GM23338 (cell line): ENCODE results near the gene SYNDIG1. TPM values are rescaled to one million over a fixed set of nuclear protein-coding genes. Genes with fewer than 3 reads are reported as not detected.

Experiments used
- ATAC-seq: fragments of 200-7000 bp; cut with Tn5 transposase; 3 replicates; pipeline ENCODE4 v1.9.1; 2020
- DNase-seq: peaks from one replicate; pipeline ENCODE4 v3.0.0-alpha.2; 2015; ENCODE audit warnings: low spot score
- H2AFZ ChIP-seq: fragments of 200-600 bp; sonication (generic); 2 replicates; pipeline ENCODE4 v1.8.0; 2016; ENCODE audit warnings: antibody characterized with exemption, mild to moderate bottlenecking, moderate library complexity
- H3F3A ChIP-seq: fragments of 200-600 bp; sonication (generic); replicated peaks from 2 replicates; pipeline ENCODE4 v1.8.0; 2017; ENCODE audit warnings: antibody characterized with exemption, mixed run types, low read depth
- H3K27ac ChIP-seq: fragments of 200-600 bp; sonication (generic); 2 replicates; pipeline ENCODE4 v1.6.1; 2016; ENCODE audit warnings: low read depth
- H3K27me3 ChIP-seq: fragments of 200-600 bp; sonication (generic); 2 replicates; pipeline ENCODE4 v1.8.0; 2016; ENCODE audit warnings: mild to moderate bottlenecking, mixed run types, moderate library complexity; ENCODE audit not compliant: insufficient read depth
- H3K36me3 ChIP-seq: fragments of 200-600 bp; sonication (generic); 2 replicates; pipeline ENCODE4 v1.8.0; 2016; ENCODE audit warnings: mild to moderate bottlenecking; ENCODE audit not compliant: insufficient read depth
- H3K4me1 ChIP-seq: fragments of 200-600 bp; sonication (generic); 2 replicates; pipeline ENCODE4 v1.8.0; 2016; ENCODE audit warnings: mild to moderate bottlenecking, moderate library complexity; ENCODE audit not compliant: insufficient read depth
- H3K4me2 ChIP-seq: fragments of 200-600 bp; sonication (generic); 2 replicates; pipeline ENCODE4 v1.7.1; 2017; ENCODE audit warnings: mixed run types
- H3K4me3 ChIP-seq: fragments of 200-600 bp; sonication (generic); 2 replicates; pipeline ENCODE4 v1.6.1; 2016; ENCODE audit warnings: mixed run types
- H3K79me2 ChIP-seq: fragments of 200-600 bp; sonication (generic); replicated peaks from 2 replicates; pipeline ENCODE4 v1.8.0; 2017; ENCODE audit warnings: mild to moderate bottlenecking; ENCODE audit not compliant: insufficient read depth
- H3K9me2 ChIP-seq: fragments of 200-600 bp; sonication (generic); 2 replicates; pipeline ENCODE4 v1.8.0; 2017; ENCODE audit not compliant: insufficient read depth
- H4K20me1 ChIP-seq: fragments of 200-600 bp; sonication (generic); replicated peaks from 2 replicates; pipeline ENCODE4 v1.8.0; 2017; ENCODE audit warnings: mild to moderate bottlenecking; ENCODE audit not compliant: insufficient read depth
- H3K27ac Mint-ChIP-seq: 2 replicates; pipeline ENCODE4 v1.8.0; 2020; ENCODE audit warnings: inconsistent platforms, mild to moderate bottlenecking, moderate library complexity, mixed read lengths
- H3K27me3 Mint-ChIP-seq: 3 replicates; pipeline ENCODE4 v1.8.0; 2022; ENCODE audit warnings: low read depth, mild to moderate bottlenecking, moderate library complexity, mixed read lengths, inconsistent platforms; ENCODE audit not compliant: insufficient read depth, poor library complexity
- H3K36me3 Mint-ChIP-seq: 3 replicates; pipeline ENCODE4 v1.8.0; 2021; ENCODE audit warnings: low read depth, mild to moderate bottlenecking, inconsistent platforms, moderate library complexity, mixed read lengths
- H3K4me1 Mint-ChIP-seq: 3 replicates; pipeline ENCODE4 v1.8.0; 2020; ENCODE audit warnings: mild to moderate bottlenecking, inconsistent platforms, mixed read lengths
- H3K4me3 Mint-ChIP-seq: 3 replicates; pipeline ENCODE4 v1.8.0; 2021; ENCODE audit warnings: moderate library complexity, mild to moderate bottlenecking, inconsistent platforms, mixed read lengths
- H3K9me3 Mint-ChIP-seq: 3 replicates; pipeline ENCODE4 v1.8.0; 2020; ENCODE audit warnings: moderate library complexity, mild to moderate bottlenecking, inconsistent platforms, mixed read lengths
- EZH2 ChIP-seq: fragments of 200-600 bp; sonication (generic); IDR thresholded peaks from one replicate; pipeline ENCODE4 v1.8.0; 2017; ENCODE audit warnings: antibody characterized with exemption, mild to moderate bottlenecking, low read depth; ENCODE audit not compliant: unreplicated experiment
- EZH2phosphoT487 ChIP-seq: fragments of 200-600 bp; sonication (generic); IDR thresholded peaks from one replicate; pipeline ENCODE4 v1.8.1; 2018; ENCODE audit warnings: antibody characterized with exemption; ENCODE audit not compliant: unreplicated experiment
- JUNB ChIP-seq: IDR thresholded peaks from one replicate; pipeline ENCODE4 v1.6.1; 2016; ENCODE audit warnings: antibody characterized with exemption; ENCODE audit not compliant: unreplicated experiment
- NANOG ChIP-seq: IDR thresholded peaks from 2 replicates; pipeline ENCODE4 v1.6.1; 2016; ENCODE audit warnings: antibody characterized with exemption, borderline replicate concordance
- POLR2AphosphoS5 ChIP-seq: IDR thresholded peaks from 2 replicates; pipeline ENCODE4 v1.6.1; 2016; ENCODE audit warnings: antibody characterized with exemption, low read depth
- STAT1 ChIP-seq: IDR thresholded peaks from one replicate; pipeline ENCODE4 v1.6.1; 2016; ENCODE audit warnings: antibody characterized with exemption; ENCODE audit not compliant: unreplicated experiment
- ZNF114 ChIP-seq: fragments of 250-450 bp; sonication (Bioruptor Pico); IDR thresholded peaks from 2 replicates; pipeline ENCODE4 v1.5.0; 2020; ENCODE audit warnings: mild to moderate bottlenecking, moderate library complexity
- ZNF331 ChIP-seq: fragments of 250-450 bp; sonication (Bioruptor Pico); IDR thresholded peaks from 2 replicates; pipeline ENCODE4 v1.5.0; 2020; ENCODE audit warnings: low read depth, mild to moderate bottlenecking, moderate library complexity
- polyA plus RNA-seq: library from polyadenylated mRNA; unstranded; fragments of >200 nt; fragmentation: Nextera tagmentation; extraction: Ambion mirVana; gene quantifications from 2 replicates; pipeline ENCODE4 v1.2.1, GENCODE V29; 2016
- total RNA-seq: library from RNA; depleted of rRNA; stranded (reverse); fragments of >200 nt; shearing (Covaris generic); gene quantifications from 2 replicates; pipeline ENCODE4 v1.2.3, GENCODE V29; 2014
- TF ChIP-seq, protein P1 (sequence below): fragments of 250-450 bp; sonication (Bioruptor Pico); IDR thresholded peaks from 2 replicates; pipeline ENCODE4 v1.5.0; 2020; ENCODE audit warnings: mild to moderate bottlenecking, moderate library complexity
- TF ChIP-seq, protein P2 (sequence below), 2 experiments: fragments of 200-600 bp in 1 of 2; sonication (generic) in 1 of 2; conservative IDR thresholded peaks; 2 replicates each; pipeline versions ENCODE4 v1.5.1 to v1.6.1; 2016 to 2017; ENCODE audit warnings: antibody characterized with exemption in 2 of 2, low read depth in 2 of 2, mild to moderate bottlenecking in 2 of 2, moderate library complexity in 1 of 2
- TF ChIP-seq, protein P3 (sequence below): IDR thresholded peaks from 2 replicates; pipeline ENCODE4 v1.6.1; 2016; ENCODE audit warnings: antibody characterized with exemption

SYNDIG1 gene
- total and polyA plus RNA-seq, 2 experiments from 2014 or later, result 2.8 to 4.8 TPM

DNA sequence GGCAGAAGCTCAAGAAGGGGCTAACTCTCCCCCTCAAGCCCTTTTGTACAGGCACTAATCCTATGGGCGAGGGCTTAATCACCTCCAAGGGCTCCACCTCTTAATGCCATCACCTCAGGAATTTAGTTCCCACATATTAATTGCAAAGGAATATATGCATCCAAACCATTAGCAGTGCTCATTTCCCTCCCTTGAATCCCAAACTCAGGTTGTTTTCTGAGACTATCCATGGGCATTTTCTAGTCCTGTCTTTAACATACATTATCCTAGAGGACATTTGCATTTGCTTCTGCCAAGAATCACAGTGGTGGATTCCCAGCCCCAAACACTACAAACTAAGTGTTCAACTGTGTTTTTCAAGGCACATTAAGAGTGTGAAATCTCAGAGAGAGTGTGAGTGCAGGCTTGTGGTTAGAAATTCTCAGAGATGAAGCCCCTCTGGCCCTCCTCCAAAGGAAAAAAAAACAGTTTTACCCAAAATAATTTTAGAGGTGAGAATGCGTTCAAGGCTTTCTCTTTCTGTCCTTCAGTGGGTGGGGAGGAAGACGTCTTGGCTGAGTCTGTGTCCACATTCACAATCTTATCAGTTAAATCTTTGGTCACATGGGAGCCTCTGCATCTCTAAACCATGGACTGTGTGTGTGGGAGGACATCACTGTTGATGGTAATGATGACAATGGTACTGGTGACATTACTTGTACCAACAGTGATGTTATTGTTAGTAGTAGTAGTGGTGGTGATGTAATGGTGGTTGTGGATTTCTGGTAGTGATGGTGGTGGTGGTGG lies 59.3 kb downstream of the SYNDIG1 start (continued):
- TF ChIP-seq, protein P1, sequence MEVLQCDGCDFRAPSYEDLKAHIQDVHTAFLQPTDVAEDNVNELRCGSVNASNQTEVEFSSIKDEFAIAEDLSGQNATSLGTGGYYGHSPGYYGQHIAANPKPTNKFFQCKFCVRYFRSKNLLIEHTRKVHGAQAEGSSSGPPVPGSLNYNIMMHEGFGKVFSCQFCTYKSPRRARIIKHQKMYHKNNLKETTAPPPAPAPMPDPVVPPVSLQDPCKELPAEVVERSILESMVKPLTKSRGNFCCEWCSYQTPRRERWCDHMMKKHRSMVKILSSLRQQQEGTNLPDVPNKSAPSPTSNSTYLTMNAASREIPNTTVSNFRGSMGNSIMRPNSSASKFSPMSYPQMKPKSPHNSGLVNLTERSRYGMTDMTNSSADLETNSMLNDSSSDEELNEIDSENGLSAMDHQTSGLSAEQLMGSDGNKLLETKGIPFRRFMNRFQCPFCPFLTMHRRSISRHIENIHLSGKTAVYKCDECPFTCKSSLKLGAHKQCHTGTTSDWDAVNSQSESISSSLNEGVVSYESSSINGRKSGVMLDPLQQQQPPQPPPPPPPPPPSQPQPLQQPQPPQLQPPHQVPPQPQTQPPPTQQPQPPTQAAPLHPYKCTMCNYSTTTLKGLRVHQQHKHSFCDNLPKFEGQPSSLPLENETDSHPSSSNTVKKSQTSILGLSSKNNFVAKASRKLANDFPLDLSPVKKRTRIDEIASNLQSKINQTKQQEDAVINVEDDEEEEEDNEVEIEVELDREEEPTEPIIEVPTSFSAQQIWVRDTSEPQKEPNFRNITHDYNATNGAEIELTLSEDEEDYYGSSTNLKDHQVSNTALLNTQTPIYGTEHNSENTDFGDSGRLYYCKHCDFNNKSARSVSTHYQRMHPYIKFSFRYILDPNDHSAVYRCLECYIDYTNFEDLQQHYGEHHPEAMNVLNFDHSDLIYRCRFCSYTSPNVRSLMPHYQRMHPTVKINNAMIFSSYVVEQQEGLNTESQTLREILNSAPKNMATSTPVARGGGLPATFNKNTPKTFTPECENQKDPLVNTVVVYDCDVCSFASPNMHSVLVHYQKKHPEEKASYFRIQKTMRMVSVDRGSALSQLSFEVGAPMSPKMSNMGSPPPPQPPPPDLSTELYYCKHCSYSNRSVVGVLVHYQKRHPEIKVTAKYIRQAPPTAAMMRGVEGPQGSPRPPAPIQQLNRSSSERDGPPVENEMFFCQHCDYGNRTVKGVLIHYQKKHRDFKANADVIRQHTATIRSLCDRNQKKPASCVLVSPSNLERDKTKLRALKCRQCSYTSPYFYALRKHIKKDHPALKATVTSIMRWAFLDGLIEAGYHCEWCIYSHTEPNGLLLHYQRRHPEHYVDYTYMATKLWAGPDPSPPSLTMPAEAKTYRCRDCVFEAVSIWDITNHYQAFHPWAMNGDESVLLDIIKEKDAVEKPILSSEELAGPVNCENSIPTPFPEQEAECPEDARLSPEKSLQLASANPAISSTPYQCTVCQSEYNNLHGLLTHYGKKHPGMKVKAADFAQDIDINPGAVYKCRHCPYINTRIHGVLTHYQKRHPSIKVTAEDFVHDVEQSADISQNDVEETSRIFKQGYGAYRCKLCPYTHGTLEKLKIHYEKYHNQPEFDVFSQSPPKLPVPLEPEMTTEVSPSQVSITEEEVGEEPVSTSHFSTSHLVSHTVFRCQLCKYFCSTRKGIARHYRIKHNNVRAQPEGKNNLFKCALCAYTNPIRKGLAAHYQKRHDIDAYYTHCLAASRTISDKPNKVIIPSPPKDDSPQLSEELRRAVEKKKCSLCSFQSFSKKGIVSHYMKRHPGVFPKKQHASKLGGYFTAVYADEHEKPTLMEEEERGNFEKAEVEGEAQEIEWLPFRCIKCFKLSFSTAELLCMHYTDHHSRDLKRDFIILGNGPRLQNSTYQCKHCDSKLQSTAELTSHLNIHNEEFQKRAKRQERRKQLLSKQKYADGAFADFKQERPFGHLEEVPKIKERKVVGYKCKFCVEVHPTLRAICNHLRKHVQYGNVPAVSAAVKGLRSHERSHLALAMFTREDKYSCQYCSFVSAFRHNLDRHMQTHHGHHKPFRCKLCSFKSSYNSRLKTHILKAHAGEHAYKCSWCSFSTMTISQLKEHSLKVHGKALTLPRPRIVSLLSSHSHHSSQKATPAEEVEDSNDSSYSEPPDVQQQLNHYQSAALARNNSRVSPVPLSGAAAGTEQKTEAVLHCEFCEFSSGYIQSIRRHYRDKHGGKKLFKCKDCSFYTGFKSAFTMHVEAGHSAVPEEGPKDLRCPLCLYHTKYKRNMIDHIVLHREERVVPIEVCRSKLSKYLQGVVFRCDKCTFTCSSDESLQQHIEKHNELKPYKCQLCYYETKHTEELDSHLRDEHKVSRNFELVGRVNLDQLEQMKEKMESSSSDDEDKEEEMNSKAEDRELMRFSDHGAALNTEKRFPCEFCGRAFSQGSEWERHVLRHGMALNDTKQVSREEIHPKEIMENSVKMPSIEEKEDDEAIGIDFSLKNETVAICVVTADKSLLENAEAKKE, result no peak
- TF ChIP-seq NANOG (no peak), STAT1 (no peak), EZH2phosphoT487 (no peak)

DNA sequence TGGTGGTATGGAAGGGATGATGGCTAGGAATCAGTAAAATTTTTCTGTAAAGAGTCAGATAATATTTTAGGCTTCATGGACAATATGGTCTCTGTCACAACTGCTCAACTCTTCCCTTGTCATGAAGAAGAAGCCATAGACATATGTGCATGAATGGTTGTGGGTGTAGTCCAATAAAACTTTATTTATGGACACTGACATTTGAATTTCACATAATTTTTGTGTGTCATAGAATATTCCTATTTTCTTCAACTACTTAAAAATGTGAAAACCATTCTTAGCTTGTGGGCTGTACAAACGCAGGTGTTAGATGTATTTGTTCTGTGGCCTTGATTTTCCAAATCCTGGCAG lies 59.9 kb downstream of the SYNDIG1 start:
- H3K9me2 ChIP-seq, result peaks cover 10% of the 10 kb centered on the region
- no peaks in the 10 kb centered on the region for H3K36me3 ChIP-seq
- DNase-seq, result no peak
- peaks cover 2% of the 10 kb centered on the region; the same call in 2 of the 3 replicates for H3K36me3 Mint-ChIP-seq
- peaks cover 16% of the 10 kb centered on the region for H3K4me1 Mint-ChIP-seq
- peaks cover 3% of the 10 kb centered on the region; the same call in 2 of the 3 replicates for H3K9me3 Mint-ChIP-seq
- H3K27me3 Mint-ChIP-seq, result peaks cover 6% of the 10 kb centered on the region
- no peaks in the 10 kb centered on the region for H3F3A ChIP-seq
- H3K27me3 ChIP-seq, result no peaks in the 10 kb centered on the region
- H3K4me2 ChIP-seq, result no peak overlapping the region
- H3K4me1 ChIP-seq, result no peaks in the 10 kb centered on the region
- H3K4me3 ChIP-seq, result no peak overlapping the region
- H3K79me2 ChIP-seq, result 0 out of 2 replicates have a peak, but pooled peaks cover 11% of the 10 kb centered on the region
- no peak overlapping the region for H2AFZ ChIP-seq
- no peak for ATAC-seq
- H3K27ac Mint-ChIP-seq, result no peak overlapping the region
- no peak overlapping the region for H3K27ac ChIP-seq
- no peaks in the 10 kb centered on the region; the same call in 1 of the 2 replicates for H4K20me1 ChIP-seq
- H3K4me3 Mint-ChIP-seq, result no peak overlapping the region
- TF ChIP-seq, protein P2, sequence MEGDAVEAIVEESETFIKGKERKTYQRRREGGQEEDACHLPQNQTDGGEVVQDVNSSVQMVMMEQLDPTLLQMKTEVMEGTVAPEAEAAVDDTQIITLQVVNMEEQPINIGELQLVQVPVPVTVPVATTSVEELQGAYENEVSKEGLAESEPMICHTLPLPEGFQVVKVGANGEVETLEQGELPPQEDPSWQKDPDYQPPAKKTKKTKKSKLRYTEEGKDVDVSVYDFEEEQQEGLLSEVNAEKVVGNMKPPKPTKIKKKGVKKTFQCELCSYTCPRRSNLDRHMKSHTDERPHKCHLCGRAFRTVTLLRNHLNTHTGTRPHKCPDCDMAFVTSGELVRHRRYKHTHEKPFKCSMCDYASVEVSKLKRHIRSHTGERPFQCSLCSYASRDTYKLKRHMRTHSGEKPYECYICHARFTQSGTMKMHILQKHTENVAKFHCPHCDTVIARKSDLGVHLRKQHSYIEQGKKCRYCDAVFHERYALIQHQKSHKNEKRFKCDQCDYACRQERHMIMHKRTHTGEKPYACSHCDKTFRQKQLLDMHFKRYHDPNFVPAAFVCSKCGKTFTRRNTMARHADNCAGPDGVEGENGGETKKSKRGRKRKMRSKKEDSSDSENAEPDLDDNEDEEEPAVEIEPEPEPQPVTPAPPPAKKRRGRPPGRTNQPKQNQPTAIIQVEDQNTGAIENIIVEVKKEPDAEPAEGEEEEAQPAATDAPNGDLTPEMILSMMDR (conservative IDR thresholded peaks at IDR 0.05; ENCODE audit: low read depth in 2 of 2), result no peak
- TF ChIP-seq NANOG (no peak), JUNB (no peak), EZH2phosphoT487 (no peak), ZNF331 (CRISPR knock-in tag) (no peak), EZH2 (no peak), ZNF114 (no peak), POLR2AphosphoS5 (no peak)
- TF ChIP-seq, protein P3, sequence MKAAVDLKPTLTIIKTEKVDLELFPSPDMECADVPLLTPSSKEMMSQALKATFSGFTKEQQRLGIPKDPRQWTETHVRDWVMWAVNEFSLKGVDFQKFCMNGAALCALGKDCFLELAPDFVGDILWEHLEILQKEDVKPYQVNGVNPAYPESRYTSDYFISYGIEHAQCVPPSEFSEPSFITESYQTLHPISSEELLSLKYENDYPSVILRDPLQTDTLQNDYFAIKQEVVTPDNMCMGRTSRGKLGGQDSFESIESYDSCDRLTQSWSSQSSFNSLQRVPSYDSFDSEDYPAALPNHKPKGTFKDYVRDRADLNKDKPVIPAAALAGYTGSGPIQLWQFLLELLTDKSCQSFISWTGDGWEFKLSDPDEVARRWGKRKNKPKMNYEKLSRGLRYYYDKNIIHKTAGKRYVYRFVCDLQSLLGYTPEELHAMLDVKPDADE, result no peak
